CD14-positive monocyte (primary cell): ENCODE measurements around the gene C1QTNF7. TPM values are rescaled to one million over a fixed set of nuclear protein-coding genes. Genes with fewer than 3 reads are reported as not detected.

Source experiments
- DNase-seq, 3 donors: peaks; one replicate each; pipeline ENCODE4 v3.0.0-alpha.2; 2011 to 2022
- H2AFZ ChIP-seq: 2 replicates; pipeline ENCODE4 v1.6.0; 2012; ENCODE audit warnings: mild to moderate bottlenecking, low read depth, low read length, inconsistent platforms; ENCODE audit not compliant: insufficient read depth, poor library complexity, severe bottlenecking
- H3K27ac ChIP-seq, 2 donors: 1 replicate in 1 of 2; 2 replicates in 1 of 2; pipeline ENCODE4 v1.5.1; 2012 to 2013; ENCODE audit warnings: low read length in 2 of 2, control low read depth in 1 of 2, inconsistent platforms in 1 of 2, low read depth in 1 of 2, mild to moderate bottlenecking in 1 of 2
- H3K27me3 ChIP-seq, 2 donors: one replicate each; pipeline versions ENCODE4 v1.6.0 to v1.6.1; 2011 to 2013; ENCODE audit warnings: low read length in 2 of 2; ENCODE audit not compliant: control insufficient read depth in 2 of 2, insufficient read depth in 2 of 2
- H3K36me3 ChIP-seq, 2 donors: replicated peaks in 1 of 2; 1 replicate in 1 of 2; 2 replicates in 1 of 2; pipeline versions ENCODE4 v1.5.1 to v1.6.1; 2012 to 2013; ENCODE audit warnings: low read length in 2 of 2, control low read depth in 1 of 2, inconsistent platforms in 1 of 2, mild to moderate bottlenecking in 1 of 2; ENCODE audit not compliant: insufficient read depth in 2 of 2, control insufficient read depth in 1 of 2
- H3K4me1 ChIP-seq, 2 donors: 1 replicate in 1 of 2; 2 replicates in 1 of 2; pipeline versions ENCODE4 v1.5.1 to v1.6.1; 2012 to 2013; ENCODE audit warnings: low read length in 2 of 2, control low read depth in 1 of 2, inconsistent platforms in 1 of 2, mild to moderate bottlenecking in 1 of 2, moderate library complexity in 1 of 2; ENCODE audit not compliant: insufficient read depth in 2 of 2, control insufficient read depth in 1 of 2
- H3K4me2 ChIP-seq: replicated peaks from 2 replicates; pipeline ENCODE3; 2012; ENCODE audit warnings: low read length, moderate library complexity, mild to moderate bottlenecking; ENCODE audit not compliant: poor library complexity, severe bottlenecking; ENCODE audit errors: extremely low read depth
- H3K4me3 ChIP-seq, 3 experiments: fragments of 200-600 bp in 1 of 3; sonication (generic) in 1 of 3; replicated peaks in 1 of 3; 1 replicate in 2 of 3; 2 replicates in 1 of 3; pipeline ENCODE4 v1.5.1; 2011 to 2013; ENCODE audit warnings: low read length in 3 of 3, mild to moderate bottlenecking in 3 of 3, control low read depth in 2 of 3, low read depth in 2 of 3, inconsistent platforms in 1 of 3, moderate library complexity in 1 of 3
- H3K79me2 ChIP-seq: 2 replicates; pipeline ENCODE4 v1.6.0; 2012; ENCODE audit warnings: mild to moderate bottlenecking, control low read depth, inconsistent platforms, low read length, moderate library complexity; ENCODE audit not compliant: insufficient read depth
- H3K9ac ChIP-seq: 2 replicates; pipeline ENCODE4 v1.6.0; 2017; ENCODE audit warnings: low read length, mild to moderate bottlenecking; ENCODE audit not compliant: insufficient read depth, poor library complexity, severe bottlenecking
- H3K9me3 ChIP-seq, 2 donors: replicated peaks in 1 of 2; 1 replicate in 1 of 2; 2 replicates in 1 of 2; pipeline versions ENCODE4 v1.5.1 to v1.6.1; 2012 to 2013; ENCODE audit warnings: low read length in 2 of 2, control low read depth in 1 of 2; ENCODE audit not compliant: control insufficient read depth in 1 of 2, insufficient read depth in 1 of 2
- H4K20me1 ChIP-seq: 2 replicates; pipeline ENCODE4 v1.6.0; 2012; ENCODE audit warnings: mild to moderate bottlenecking, low read length, control low read depth, moderate library complexity; ENCODE audit not compliant: insufficient read depth
- H3K27ac Mint-ChIP-seq, 7 donors: one replicate each; pipeline ENCODE4 v1.8.0; 2020; ENCODE audit warnings: mild to moderate bottlenecking in 7 of 7, mixed read lengths in 7 of 7, moderate library complexity in 6 of 7, inconsistent platforms in 2 of 7
- H3K27me3 Mint-ChIP-seq, 3 donors: one replicate each; pipeline ENCODE4 v1.8.0; 2021 to 2022; ENCODE audit warnings: low read depth in 3 of 3, mild to moderate bottlenecking in 3 of 3, mixed read lengths in 3 of 3, moderate library complexity in 3 of 3, inconsistent platforms in 1 of 3
- H3K36me3 Mint-ChIP-seq, 2 donors: one replicate each; pipeline ENCODE4 v1.8.0; 2020; ENCODE audit warnings: mixed read lengths in 2 of 2, inconsistent platforms in 1 of 2, mild to moderate bottlenecking in 1 of 2
- H3K4me1 Mint-ChIP-seq: one replicate; pipeline ENCODE4 v1.8.0; 2020; ENCODE audit warnings: mild to moderate bottlenecking, mixed read lengths
- H3K4me3 Mint-ChIP-seq, 2 donors: one replicate each; pipeline ENCODE4 v1.8.0; 2020; ENCODE audit warnings: mild to moderate bottlenecking in 2 of 2, mixed read lengths in 2 of 2, moderate library complexity in 1 of 2
- H3K9me3 Mint-ChIP-seq, 7 donors: one replicate each; pipeline ENCODE4 v1.8.0; 2020 to 2022; ENCODE audit warnings: mixed read lengths in 7 of 7, mild to moderate bottlenecking in 6 of 7, moderate library complexity in 6 of 7, inconsistent platforms in 2 of 7
- CTCF ChIP-seq: fragments of 200-600 bp; IDR thresholded peaks from one replicate; pipeline ENCODE4 v1.8.0; 2022; ENCODE audit warnings: antibody characterized with exemption, mild to moderate bottlenecking
- WGBS: methylation state at CpG from one replicate; pipeline ENCODE4 v1.1.5; 2013; ENCODE audit warnings: missing lambda C conversion rate; ENCODE audit not compliant: insufficient coverage; 5-methylcytosine and 5-hydroxymethylcytosine counted together
- intact Hi-C, 2 donors: fragments of 100-400 bp; cut with micrococcal nuclease; formaldehyde crosslinking; loops; one replicate each; pipeline versions ENCODE4 v1.15.0 to v1.15.1; 2023
- polyA plus RNA-seq, 3 donors: library from polyadenylated mRNA; depleted of rRNA in 1 of 3; unstranded in 2 of 3; stranded (reverse) in 1 of 3; fragments of 300-500 nt in 2 of 3; fragments of >200 nt in 1 of 3; fragmentation: Illumina TruSeq in 2 of 3; gene quantifications; 1 replicate in 2 of 3; 2 replicates in 1 of 3; pipeline ENCODE4 v1.2.3, GENCODE V29; 2012 to 2021

Gene C1QTNF7
- polyA plus RNA-seq, 3 donors: not detected

GRCh38 chr4:15413010-15413622 is 14.7 kb upstream of the C1QTNF7 start:
- Histone ChIP-seq H3K4me1 (peaks cover 80 to 86% of the 10 kb centered on the region in 2 donors), H3K9ac (no peak overlapping the region), H3K4me3 (peak overlapping the region in 1 of 3 experiments; percentile 1), H3K9me3 (no peaks in the 10 kb centered on the region), H3K27me3 (no peaks in the 10 kb centered on the region), H3K27ac (peak overlapping the region in 1 of 2 donors; percentile 75), H3K79me2 (peaks cover 9% of the 10 kb centered on the region), H3K4me2 (peak overlapping the region; percentile 40), H2AFZ (peak overlapping the region; percentile 3), H3K36me3 (no peaks in the 10 kb centered on the region), H4K20me1 (no peaks in the 10 kb centered on the region)
- H3K27me3 Mint-ChIP-seq: peaks cover 0 to 2% (median 0%) of the 10 kb centered on the region in 3 donors
- intact Hi-C loops: loop anchor here in 1 of 2 donors (5.0 kb wide), 1 partner anchor 34 kb away; no protein-coding TSS in a partner anchor
- H3K27ac Mint-ChIP-seq: peak overlapping the region; percentile 17 to 81 (median 62)
- DNase-seq: no peak
- H3K9me3 Mint-ChIP-seq: peaks cover 0 to 1% (median 0%) of the 10 kb centered on the region in 7 donors
- no peak overlapping the region for H3K4me3 Mint-ChIP-seq
- peaks cover 79% of the 10 kb centered on the region for H3K4me1 Mint-ChIP-seq
- peaks cover 2% of the 10 kb centered on the region in 2 donors for H3K36me3 Mint-ChIP-seq
- 93% methylated on average over 3 of the region's 6 CpGs for WGBS
- TF ChIP-seq CTCF: no peak

GRCh38 chr4:15413623-15414019 is 14.2 kb upstream of the C1QTNF7 start:
- Mint-ChIP-seq H3K27me3 (peaks cover 0 to 2% (median 0%) of the 10 kb centered on the region in 3 donors), H3K4me1 (peaks cover 78% of the 10 kb centered on the region), H3K9me3 (peaks cover 0 to 3% (median 0%) of the 10 kb centered on the region in 7 donors), H3K27ac (peak overlapping the region; percentile 35 to 81 (median 71)), H3K4me3 (no peak overlapping the region), H3K36me3 (peaks cover 2% of the 10 kb centered on the region in 2 donors)
- Histone ChIP-seq H3K27me3 (no peaks in the 10 kb centered on the region), H3K79me2 (peaks cover 9% of the 10 kb centered on the region), H3K4me1 (peaks cover 80 to 86% of the 10 kb centered on the region in 2 donors), H3K9me3 (no peaks in the 10 kb centered on the region), H2AFZ (no peak overlapping the region), H3K36me3 (no peaks in the 10 kb centered on the region), H3K9ac (no peak overlapping the region), H3K27ac (peak overlapping the region in 1 of 2 donors; percentile 75), H3K4me3 (peak overlapping the region in 1 of 3 experiments; percentile 1), H3K4me2 (peak overlapping the region; percentile 40), H4K20me1 (no peaks in the 10 kb centered on the region)
- peak in 2 of 3 donors; percentile 49 to 70 for DNase-seq
- TF ChIP-seq CTCF: no peak
- intact Hi-C loops: loop anchor here in 1 of 2 donors (5.0 kb wide), 1 partner anchor 34 kb away; no protein-coding TSS in a partner anchor
- WGBS: no CpG with 5 or more reads among the region's 2 CpGs
